GM12891 (cell line): ENCODE measurements around the gene ZMIZ1.

Experiments
- POLR2A ChIP-seq: IDR thresholded peaks from 2 replicates; pipeline ENCODE4 v1.6.1; 2011; ENCODE audit warnings: low read depth, low read length, control low read depth
- POLR2AphosphoS5 ChIP-seq: IDR thresholded peaks from 2 replicates; pipeline ENCODE4 v1.6.1; 2011; ENCODE audit warnings: low read depth, low read length, control low read depth

GRCh38 chr10:79079054-79079397, 10.3 kb downstream of the ZMIZ1 start:
- TF ChIP-seq POLR2AphosphoS5 (no peak), POLR2A (no peak)
